Stimulated activated CD4-positive, alpha-beta T cell treated with anti-CD3 and anti-CD28 coated beads, TNF-alpha, amount 100 ng/mL, for 4 hours (primary cell): ENCODE measurements around the gene CBFB.
A peak's percentile ranks its signal among the peaks of the same experiment; 100 is the strongest.

Experiments
- DNase-seq, 3 experiments: peaks; one replicate each; pipeline ENCODE4 v3.0.0-alpha.2; 2020; ENCODE audit warnings: low read depth in 3 of 3

Gene CBFB

DNA sequence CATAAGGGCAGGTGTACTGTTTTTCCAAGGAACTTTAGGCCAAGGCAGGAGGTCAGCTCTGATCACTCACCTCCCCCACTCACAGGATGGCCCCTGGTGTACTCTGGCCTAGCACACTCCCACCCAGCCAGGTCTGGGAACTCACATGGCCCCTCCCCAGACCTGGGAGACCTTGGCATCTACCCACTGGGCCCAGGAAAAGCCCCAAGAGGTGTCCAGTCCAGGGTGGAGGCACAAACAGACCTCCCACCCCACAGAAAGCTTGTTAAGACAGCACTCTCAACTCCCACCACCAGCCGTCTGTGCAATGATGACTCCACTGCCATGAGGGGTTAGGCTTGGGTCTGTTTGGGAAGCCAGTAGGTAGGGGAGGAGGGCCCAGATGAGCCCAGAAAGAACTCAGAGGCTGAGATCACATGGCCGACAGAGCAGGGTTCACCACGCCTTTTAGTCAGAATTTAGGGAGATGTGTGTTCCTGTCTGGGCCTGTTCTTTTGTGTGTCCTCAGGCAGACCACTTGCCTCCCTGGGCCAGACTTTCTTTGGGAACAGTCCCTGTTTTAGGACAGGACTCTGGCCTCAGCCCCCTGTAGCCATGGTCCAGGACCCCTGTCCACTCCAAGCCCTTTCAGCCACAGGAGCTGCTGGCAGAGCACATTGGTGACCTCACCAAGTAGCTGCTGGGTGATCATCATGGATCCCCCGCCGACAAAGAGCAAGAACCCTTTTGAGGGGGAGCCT, 12.1 kb upstream of the CBFB start:
- DNase-seq, result no peak

DNA sequence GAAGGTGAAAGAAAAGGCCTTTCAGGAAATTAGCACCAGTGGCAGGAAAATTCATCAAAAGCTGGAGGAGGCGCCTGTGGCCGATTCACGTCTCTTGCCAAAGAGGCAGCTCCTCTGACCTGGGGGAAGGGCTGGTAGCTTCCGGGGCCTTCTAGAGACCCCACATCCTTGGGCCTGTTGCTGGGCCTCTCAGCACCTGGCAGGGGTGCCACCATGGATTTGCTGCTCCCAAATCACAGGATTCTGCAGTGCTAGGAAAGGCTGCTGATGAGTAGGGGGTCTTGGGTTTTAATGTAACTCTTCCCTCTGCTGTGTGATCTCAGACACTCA, 11.6 kb upstream of the CBFB start:
- no peak for DNase-seq

DNA sequence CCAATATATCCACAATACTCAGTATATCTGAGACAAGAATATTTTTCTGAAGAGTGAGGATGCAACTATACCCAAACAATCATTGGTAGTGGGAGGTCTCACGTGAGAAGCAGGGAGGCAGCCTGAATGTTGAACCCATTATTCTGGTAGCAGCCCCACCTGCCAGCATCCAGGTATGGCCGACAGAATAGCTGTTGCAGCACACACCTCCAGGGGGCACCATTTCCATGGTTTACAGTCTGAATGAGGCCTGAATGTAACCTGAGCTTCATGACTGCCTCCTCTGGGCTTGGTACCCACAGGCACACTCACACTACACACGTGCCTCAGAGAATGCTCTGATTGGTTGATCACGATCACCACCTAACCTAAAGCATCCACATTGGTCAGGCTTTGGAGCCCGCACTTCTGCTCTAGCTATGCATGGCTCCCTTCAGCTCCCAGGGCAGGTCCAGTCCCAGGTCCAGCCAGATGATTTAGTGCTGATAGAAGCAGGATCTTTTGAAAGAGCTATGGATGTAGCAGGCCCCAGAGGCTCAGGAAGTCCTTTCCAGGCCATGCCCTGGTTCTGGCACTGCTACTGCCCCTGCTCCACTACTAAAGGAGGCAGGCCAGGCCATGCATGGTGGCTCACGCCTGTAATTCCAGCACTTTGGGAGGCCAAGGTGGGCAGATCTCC, 11.0 kb upstream of the CBFB start:
- DNase-seq, result peak; percentile 61 to 72 (median 69)

DNA sequence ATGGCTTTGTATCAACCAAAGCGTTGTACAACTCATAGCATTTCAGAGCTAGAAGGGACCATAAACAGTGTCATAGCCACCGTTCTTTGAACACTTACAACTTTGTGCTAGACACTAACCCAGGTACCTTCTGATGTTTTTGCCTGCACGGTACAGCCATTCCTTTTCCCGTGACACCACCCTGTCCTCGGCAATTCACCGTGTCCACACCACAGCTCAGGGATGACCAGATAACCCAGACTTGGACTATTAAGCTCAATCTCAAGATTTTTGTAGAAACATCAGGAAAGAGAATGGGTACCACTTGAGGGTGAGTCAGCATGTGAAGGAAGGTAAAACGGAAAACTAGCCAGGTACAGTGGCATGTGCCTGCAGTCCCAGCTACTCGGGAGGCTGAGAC, 9.8 kb upstream of the CBFB start:
- DNase-seq, result no peak

DNA sequence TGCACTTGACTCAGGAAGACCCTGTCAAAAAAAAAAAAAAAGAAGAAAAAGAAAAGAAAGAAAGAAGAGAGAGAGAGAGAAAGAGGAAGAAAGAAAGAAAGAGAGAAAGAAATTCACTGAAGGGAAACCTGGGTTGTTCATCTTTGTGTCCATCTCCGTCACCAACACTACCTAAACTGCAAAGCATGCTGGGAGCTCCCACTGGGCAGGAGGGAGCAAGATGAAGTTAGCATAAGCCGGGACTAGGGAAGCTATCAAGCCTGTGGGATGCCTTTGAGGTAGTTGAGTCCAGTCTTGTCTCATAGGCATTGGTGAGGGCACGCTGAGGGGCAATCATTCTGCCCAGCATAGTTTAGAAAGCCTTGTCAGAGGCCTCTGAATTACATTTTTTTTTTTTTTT, 7.6 kb upstream of the CBFB start:
- no peak for DNase-seq

DNA sequence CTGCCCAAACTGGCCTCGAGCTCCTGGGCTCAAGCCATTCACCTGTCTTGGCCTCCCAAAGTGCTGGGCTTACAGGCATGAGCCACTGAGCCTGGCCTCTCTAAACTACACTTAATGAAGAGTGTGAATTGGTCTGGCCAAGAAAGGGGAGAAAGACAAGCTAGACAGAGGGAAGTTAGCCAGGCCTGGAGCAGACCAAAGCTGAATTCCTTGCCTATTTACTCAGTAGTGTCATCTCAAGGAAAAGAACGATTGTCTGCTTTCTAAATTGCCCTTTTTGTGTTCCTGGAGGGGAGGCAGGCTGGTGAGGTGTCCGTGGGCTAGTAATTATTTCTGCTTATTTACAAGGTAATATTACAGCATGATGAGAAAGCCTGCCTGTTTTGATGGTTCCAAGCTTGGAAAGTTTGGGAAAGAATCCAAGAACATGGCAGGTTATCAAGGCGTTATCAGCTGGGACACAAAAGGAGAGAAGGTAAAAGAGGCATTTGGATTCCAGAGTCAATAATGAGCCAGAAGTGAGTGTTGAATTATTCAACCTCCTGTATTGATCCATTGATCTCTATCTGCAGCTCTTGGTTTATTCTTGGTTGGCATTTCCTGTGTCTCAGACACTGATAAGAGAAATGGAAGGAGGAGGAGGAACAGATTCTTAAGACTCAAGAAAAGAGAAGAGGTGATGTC, 6.3 kb upstream of the CBFB start:
- no peak for DNase-seq

DNA sequence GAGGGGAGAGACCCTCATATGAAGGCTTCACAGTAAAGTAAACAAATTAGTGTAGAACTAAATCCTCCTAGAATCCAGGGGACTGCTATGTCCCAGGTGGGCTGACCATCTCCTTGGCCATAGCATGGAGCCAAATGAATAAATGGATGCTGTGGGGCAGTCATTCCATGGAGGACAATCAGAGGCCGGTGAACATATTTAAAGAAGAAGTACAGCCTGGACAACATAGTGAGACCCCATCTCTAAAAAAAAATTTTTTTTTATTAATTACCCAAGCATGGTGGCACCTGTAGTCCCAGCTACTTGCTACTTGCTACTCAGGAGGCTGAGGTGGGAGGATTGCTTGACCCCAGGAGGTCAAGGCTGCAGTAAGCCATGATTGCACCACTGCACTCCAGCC, 5.3 kb upstream of the CBFB start:
- DNase-seq, result no peak

DNA sequence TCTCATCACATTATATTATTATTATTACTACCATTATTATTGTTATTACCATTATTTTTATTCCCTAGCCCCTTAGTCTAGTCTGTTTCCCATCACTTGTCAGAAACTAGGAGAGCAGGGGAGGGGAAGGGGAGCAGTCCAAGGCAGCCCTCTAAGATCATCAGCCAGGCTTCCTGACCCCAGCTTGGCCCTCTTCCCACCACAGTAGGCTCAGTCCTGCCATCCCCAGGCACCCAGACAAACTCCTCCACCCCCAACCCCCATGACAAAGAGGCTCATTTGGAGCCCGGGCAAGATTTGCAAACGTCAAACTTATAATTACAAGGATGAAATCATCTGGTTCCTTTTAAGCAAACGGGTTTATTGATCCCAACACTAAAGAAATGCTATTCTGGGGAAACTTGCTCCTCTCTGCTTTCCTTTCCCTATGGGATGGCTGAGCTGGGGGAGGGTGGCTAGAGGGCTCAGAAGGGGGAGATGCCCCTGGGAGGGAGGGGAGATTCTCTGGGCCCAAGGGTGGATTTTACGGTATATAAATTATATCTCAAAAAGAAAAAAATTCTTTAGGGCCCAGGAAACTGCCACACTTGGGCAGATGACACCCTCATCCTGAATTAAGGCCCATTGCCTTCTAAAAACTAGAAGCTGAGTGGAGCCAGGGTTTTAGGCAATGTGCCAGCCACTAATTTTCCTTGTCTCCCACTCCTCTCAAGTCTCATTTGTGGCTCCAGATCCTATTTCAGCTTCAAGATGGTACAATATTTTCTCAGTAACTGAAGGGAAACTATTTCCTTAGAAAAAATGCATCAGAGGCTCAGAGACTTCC, 4.4 kb upstream of the CBFB start:
- DNase-seq, result no peak

DNA sequence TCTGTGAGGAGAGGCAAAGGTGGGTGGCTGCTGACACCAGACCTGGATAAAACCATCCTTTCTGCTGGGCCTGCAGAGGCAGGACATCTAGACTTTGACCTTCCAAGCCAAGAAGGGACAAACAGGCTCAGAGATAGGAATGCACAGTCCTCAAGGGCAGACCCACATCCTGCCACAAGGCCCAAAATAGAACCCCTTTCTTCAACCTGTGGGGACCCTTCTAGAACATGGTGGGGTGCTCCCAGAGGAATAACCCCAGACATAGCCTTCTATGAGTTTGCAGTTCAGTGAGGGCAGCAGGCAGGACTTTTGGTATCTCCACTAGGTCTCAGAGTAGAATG, 3.8 kb upstream of the CBFB start:
- DNase-seq, result no peak

DNA sequence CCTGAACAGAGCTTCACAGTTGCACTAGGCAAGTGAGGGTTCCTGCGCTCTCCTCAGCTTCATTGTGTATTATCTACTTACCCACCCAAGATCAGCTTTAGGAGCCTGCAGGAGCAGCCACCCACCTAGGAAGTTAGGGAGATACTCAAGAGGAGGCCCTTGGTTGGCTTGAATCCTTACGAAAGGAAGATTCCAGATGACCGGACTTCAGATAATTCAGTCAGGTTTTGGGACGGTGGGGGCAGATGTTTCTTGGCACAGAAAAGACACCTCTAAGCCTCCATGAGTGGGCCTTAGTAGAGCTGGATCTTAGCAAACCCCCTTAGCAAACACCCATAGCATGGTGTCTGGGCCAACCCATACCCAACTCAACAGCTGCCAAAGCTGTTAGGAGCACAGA, 2.4 kb upstream of the CBFB start:
- DNase-seq, result no peak

DNA sequence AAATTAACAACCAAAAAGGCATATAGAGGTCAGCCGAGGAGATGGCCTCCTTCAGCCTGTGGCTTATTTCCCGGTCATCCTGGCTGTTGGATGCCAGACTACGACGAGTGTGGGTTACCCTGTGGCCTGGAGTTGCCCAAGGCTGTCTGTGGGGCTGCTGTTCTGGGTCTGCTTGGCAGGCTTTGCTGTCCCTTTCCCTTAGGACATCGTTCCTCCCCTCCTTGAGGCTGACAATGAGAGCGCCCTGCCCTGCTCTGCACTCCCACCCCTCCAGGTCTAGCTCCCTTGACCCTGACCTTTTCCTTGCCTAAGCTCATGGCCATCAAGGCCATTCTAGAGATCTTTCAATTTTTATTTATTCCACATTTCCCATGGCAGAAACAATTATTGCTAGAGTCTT, 1.9 kb upstream of the CBFB start:
- DNase-seq, result no peak

DNA sequence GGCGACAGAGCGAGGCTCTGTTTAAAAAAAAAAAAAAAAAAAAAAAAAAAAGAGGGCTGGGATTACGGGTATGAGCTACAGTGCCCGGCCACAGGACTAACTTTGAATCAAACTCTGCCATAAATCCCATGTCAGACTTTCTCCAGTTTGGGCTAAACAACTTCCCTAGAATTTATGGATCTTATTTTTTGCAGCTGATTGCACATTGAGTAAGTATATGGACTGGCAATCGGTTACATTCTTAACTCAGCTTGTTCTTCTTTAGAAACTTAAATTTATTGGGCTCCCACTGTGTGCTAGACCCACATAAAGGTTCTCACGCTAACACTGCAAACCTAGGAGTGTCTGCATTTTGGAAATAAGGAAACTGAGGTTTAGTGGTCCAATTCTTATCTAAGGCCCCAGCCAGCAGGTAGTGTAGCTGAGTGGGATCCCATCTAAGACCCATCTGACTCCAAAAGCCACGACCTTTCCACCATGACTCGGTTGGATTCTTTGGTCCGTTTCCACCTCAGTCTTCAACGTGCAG, 718 bp upstream of the CBFB start:
- no peak for DNase-seq

DNA sequence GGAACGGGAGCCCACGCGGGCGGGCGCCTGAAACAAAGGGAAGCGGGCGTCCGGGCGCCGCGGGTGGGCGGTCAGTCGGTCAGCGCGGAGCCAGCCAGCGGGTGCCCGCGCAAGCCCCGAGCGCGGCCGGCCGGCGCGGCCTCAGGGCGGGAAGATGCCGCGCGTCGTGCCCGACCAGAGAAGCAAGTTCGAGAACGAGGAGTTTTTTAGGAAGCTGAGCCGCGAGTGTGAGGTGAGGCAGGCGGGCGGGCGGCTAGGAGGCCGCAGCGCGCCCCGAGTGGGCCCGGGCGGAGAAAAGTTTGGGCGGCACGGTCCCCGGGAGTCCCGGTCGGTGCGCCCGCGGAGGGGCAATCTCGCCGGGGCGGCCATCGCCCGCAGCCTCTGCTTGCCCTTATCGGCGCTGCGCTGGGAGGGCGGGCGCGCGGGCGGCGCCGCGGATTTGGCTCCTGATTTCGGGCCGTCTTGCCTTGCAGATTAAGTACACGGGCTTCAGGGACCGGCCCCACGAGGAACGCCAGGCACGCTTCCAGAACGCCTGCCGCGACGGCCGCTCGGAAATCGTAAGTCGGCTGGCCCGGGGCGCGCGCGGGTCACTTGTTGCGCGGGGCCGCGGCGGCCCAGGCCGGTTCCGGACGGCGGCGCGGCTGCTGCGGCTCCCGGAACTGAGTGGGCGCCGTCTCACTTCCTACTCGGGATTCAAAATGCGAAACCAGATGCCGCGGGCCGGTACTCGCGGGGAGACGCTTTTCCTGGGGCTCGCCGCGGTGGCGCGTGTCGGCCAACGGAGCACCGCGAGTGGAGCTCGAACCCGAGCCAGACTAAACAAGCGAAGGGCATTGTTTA, 526 bp downstream of the CBFB start:
- DNase-seq, result peak; percentile 30 to 56 (median 46)

DNA sequence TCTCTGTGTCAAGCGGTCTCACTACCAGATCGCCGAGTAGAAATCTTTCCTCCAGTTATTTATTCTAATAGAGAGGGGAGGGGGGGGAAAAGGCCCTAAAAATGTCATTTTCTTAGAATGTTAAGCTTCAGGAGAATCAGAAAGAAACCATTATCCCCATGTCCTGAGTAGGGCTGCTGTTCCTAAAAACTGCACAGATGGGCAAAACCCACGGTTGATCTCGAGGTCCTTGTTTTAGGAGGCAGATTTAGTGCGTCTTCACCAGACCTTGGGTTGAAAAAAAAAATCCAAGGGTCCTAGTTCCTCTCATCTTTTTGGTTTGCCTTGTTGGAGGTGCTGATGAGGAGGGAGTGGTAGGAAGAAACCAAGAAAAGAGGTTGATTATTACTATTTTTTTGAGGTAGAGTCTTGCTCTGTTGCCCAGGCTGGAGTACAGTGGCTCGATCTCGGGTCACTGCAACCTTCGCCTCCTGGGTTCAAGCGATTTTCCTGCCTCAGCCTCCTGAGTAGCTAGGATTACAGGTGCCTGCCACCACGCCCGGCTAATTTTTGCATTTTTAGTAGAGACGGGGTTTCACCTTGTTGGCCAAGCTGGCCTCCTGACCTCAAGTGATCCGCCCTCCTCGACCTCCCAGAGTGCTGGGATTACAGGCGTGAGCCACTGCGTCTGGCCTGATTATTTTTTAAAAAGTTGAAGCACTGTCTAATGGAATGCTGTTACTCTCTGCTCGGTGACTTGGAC, 1.4 kb downstream of the CBFB start:
- DNase-seq, result no peak

DNA sequence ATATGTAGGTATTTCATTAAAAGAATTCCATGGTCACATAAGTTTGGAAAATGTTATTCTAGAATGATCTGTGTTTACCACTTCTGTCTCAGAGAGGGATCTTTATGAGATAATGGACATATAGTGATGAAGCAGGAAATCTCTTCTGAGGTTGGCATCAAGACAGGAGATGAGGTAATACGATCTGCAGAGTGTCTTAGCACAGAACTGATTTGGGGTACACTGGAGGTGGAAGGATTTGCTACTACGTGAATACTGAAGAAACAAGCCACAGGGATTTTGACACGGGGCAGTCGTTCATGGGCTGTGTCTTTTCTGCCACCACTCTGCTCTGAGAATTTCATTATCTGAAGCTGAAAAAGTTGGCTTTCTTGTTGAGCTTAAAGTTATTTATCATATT, 5.5 kb downstream of the CBFB start:
- no peak for DNase-seq

DNA sequence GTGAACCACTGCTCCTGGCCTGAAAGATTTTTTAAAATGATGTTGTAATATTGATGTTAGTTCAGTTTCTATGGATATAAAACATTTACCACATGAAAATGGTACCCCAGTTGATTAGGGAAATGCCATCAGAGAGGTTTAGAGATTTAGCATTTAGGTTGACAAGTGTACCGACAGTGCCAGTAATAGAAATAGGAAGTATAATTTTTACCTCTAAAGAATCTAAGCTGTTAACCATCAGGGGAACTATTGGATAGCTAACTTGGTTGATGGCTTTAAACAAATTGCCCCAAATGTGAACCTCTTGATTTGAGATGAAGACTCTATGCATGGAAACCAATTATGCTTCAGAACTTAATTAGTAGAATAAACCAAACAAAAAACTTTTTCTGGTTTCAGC, 6.4 kb downstream of the CBFB start:
- DNase-seq, result no peak

DNA sequence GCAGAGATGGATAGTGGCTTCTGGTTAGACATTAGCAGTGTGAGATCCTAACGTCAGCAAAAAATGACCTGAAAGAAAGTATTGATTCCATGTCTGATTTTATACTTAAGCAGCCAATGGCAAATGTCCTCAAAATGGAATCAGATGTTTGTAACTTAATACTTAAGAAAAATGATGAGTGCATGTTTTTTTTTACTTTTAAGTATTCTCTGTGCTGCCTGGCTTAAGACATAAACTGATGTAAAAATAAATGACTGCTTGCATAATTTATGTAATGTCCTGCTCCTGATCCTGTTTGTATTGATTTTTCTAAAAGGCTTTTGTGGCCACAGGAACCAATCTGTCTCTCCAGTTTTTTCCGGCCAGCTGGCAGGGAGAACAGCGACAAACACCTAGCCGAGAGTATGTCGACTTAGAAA, 7.4 kb downstream of the CBFB start:
- no peak for DNase-seq

DNA sequence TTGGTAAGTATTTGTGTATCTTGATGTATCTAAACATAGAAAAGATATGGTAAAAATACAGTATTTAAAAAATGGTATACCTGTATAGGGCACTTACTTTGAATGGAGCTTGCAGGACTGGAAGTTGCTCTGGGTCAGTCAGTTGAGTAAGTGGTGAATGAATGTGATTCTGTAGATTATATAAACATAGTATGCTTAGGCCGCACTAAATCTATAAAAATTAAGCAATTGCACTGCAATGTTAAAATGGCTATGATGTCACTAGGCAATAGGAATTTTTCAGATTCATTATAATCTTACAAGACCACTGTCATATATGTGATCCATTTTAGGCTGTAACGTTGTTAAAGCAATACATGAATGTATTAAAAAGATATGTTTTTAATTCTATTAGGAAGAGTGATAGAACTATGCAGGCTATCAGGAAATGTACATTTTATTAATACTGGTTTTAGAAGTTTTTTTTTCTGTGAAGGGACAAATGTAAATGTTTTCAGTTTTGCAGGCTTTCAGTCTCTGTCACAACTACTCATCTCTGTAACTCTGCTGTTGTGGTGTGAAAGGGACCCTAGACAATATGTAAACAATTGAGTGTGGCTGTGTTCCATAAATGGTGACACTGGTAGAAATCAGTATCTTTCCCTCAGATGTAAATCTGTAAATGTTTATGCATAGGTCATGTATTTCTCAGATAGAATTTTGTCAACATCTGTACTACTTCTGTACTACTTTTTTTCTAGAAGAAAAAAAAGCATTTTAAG, 10.5 kb downstream of the CBFB start:
- DNase-seq, result no peak

DNA sequence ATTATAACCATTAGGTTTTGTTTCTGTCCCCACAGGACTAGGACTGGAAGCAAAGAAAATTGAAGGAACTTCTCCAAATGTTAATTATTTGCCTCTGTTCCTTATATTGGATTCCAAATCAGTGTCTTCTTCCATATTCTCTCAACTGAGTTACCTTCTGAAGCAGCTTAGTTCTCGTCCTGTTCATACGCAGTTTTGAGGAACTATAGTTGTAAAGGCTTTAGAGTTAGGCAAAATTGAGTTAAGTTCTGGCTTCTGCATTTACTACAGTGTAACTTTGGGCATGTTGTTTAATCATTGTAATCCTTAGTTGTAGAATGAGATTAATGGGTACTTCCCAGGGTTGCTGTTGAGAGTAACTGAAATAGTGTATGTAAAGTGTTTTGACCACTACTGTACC, 11.2 kb downstream of the CBFB start:
- DNase-seq, result no peak

DNA sequence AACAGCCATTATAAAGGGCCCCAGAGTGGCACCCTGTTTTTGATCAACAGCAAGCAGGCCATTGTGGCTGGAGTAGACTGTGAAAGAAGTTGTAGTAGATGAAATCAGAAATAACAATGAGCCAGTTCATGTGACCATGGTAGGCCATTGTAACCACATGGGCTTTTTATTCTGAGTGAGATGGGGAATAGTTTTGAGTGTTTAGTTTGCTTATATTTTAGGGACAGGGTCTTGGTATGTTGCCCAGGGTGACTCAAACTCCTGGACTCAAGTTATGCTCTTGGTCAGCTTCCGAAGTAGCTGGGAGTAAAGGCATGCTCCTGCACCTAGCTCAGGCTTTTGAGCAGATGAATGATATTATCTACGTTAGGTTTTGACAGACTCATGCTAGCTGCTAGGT, 12.0 kb downstream of the CBFB start:
- no peak for DNase-seq
